MCF 10A (cell line): Measurements from ENCODE around the gene PTGDR2. TPM values are rescaled to one million over a fixed set of nuclear protein-coding genes. Genes with fewer than 3 reads are reported as not detected.
A peak's percentile ranks its signal among the peaks of the same experiment; 100 is the strongest.

Experiments used
- BruUV-seq: library from RNA; stranded (reverse); fragments of 400-500 nt; replicated peaks from 2 replicates; lab custom pipeline; 2021; lab: Mats Ljungman, UMichigan
- CTCF ChIA-PET: fragments of 300-600 bp; sonication (Branson Sonifier 250); formaldehyde crosslinking; extraction: SDS; loops from one replicate; lab custom pipeline; 2021; ENCODE audit warnings: antibody characterized with exemption, inconsistent platforms; lab: Yijun Ruan, JAX
- POLR2A ChIA-PET: fragments of 300-600, 350-650 bp; sonication (Branson Sonifier 250); formaldehyde crosslinking; extraction: SDS; loops from one replicate; lab custom pipeline; 2020; ENCODE audit warnings: antibody characterized with exemption, inconsistent platforms; lab: Yijun Ruan, JAX
- DNase-seq: peaks from one replicate; pipeline ENCODE4 v3.0.0-alpha.2; 2018; ENCODE audit not compliant: unreplicated experiment
- H3K27ac Mint-ChIP-seq: one replicate; pipeline ENCODE4 v1.8.0; 2022; ENCODE audit warnings: mild to moderate bottlenecking, low read depth, mixed read lengths; ENCODE audit not compliant: unreplicated experiment
- H3K27me3 Mint-ChIP-seq: one replicate; pipeline ENCODE4 v1.8.0; 2022; ENCODE audit warnings: mixed read lengths; ENCODE audit not compliant: insufficient read depth, unreplicated experiment
- H3K36me3 Mint-ChIP-seq: one replicate; pipeline ENCODE4 v1.8.0; 2022; ENCODE audit warnings: mild to moderate bottlenecking, moderate library complexity, mixed read lengths; ENCODE audit not compliant: insufficient read depth, unreplicated experiment
- H3K4me1 Mint-ChIP-seq: one replicate; pipeline ENCODE4 v1.8.0; 2022; ENCODE audit warnings: mixed read lengths; ENCODE audit not compliant: insufficient read depth, unreplicated experiment
- H3K4me3 Mint-ChIP-seq: one replicate; pipeline ENCODE4 v1.8.0; 2022; ENCODE audit warnings: mild to moderate bottlenecking, moderate library complexity, mixed read lengths; ENCODE audit not compliant: unreplicated experiment
- H3K9me3 Mint-ChIP-seq: one replicate; pipeline ENCODE4 v1.8.0; 2022; ENCODE audit warnings: mixed read lengths; ENCODE audit not compliant: unreplicated experiment
- CTCF ChIP-seq: fragments of 200-600 bp; IDR thresholded peaks from one replicate; pipeline ENCODE4 v1.8.0; 2022; ENCODE audit warnings: antibody characterized with exemption, mild to moderate bottlenecking; ENCODE audit not compliant: unreplicated experiment
- intact Hi-C: fragments of 100-400 bp; cut with micrococcal nuclease; formaldehyde crosslinking; loops from 2 replicates; pipeline ENCODE4 v1.14.1; 2022
- total RNA-seq: library from RNA; stranded (reverse); gene quantifications from 2 replicates; pipeline ENCODE4 v1.2.3, GENCODE V29; 2022

Gene PTGDR2
- total RNA-seq, 1 experiment from 2014 or later = not detected

GRCh38 chr11:60874421-60875365, 18.9 kb upstream of the PTGDR2 start:
- Mint-ChIP-seq H3K27ac (no peak overlapping the region), H3K4me3 (no peak overlapping the region), H3K9me3 (no peaks in the 10 kb centered on the region), H3K4me1 (no peaks in the 10 kb centered on the region), H3K36me3 (peaks cover 16% of the 10 kb centered on the region), H3K27me3 (no peaks in the 10 kb centered on the region)
- no TSS peak for BruUV-seq
- no peak for DNase-seq
- CTCF ChIA-PET = interaction anchor here (0.6 to 1.1 kb wide), 3 partner anchors 46 to 610 kb away, joined by 3 to 4 read pairs (median 3); no protein-coding TSS in a partner anchor
- TF ChIP-seq CTCF = no peak
- POLR2A ChIA-PET = no interaction called here
- intact Hi-C loops = no loop called here

- no peaks in the 10 kb centered on the region for H3K4me1 Mint-ChIP-seq
- no peak overlapping the region for H3K4me3 Mint-ChIP-seq
- ChIA-PET CTCF (interaction anchor here (0.6 kb wide), 1 partner anchor 43 kb away, joined by 3 read pairs; no protein-coding TSS in a partner anchor), POLR2A (interaction anchor here (0.6 kb wide), 1 partner anchor 1117 kb away, joined by 3 read pairs; no protein-coding TSS in a partner anchor)
- no peak for DNase-seq
- peaks cover 5% of the 10 kb centered on the region for H3K36me3 Mint-ChIP-seq
- intact Hi-C loops = no loop called here
- no peak overlapping the region for H3K27ac Mint-ChIP-seq
- no peaks in the 10 kb centered on the region for H3K27me3 Mint-ChIP-seq
- no TSS peak for BruUV-seq
- no peak for TF ChIP-seq CTCF
- H3K9me3 Mint-ChIP-seq = no peaks in the 10 kb centered on the region
These were observed 17.8 kb upstream of the PTGDR2 start for GRCh38 chr11:60873533-60873932.

GRCh38 chr11:60872961-60873524, 17.3 kb upstream of the PTGDR2 start:
- CTCF ChIA-PET = interaction anchor here (0.6 to 1.8 kb wide), 3 partner anchors 15 to 624 kb away, joined by 3 to 5 read pairs (median 3); no protein-coding TSS in a partner anchor
- Mint-ChIP-seq H3K27ac (no peak overlapping the region), H3K4me1 (no peaks in the 10 kb centered on the region), H3K9me3 (no peaks in the 10 kb centered on the region), H3K4me3 (no peak overlapping the region), H3K36me3 (no peaks in the 10 kb centered on the region), H3K27me3 (no peaks in the 10 kb centered on the region)
- DNase-seq = peak; percentile 81
- TF ChIP-seq CTCF = no peak
- BruUV-seq = no TSS peak
- intact Hi-C loops = no loop called here
- POLR2A ChIA-PET = interaction anchor here (0.6 to 0.9 kb wide), 2 partner anchors 32 to 1116 kb away, joined by 3 read pairs; no protein-coding TSS in a partner anchor
